CD4-positive, alpha-beta T cell (primary cell): ENCODE measurements around the gene LSG1. TPM values are rescaled to one million over a fixed set of nuclear protein-coding genes. Genes with fewer than 3 reads are reported as not detected.

Experiments used
- ATAC-seq: fragments of 200-7000 bp; cut with Tn5 transposase; one replicate; pipeline ENCODE4 v1.10.0; 2022; ENCODE audit warnings: mild to moderate bottlenecking; ENCODE audit not compliant: poor library complexity
- CTCF ChIA-PET: fragments of 350-600 bp; sonication (Branson Sonifier 250); formaldehyde crosslinking; loops from one replicate; lab custom pipeline; 2021; ENCODE audit warnings: antibody characterized with exemption, inconsistent platforms; lab: Charles Lee
- POLR2A ChIA-PET: fragments of 350-600 bp; sonication (Branson Sonifier 250); formaldehyde crosslinking; loops from one replicate; lab custom pipeline; 2021; ENCODE audit warnings: antibody characterized with exemption, inconsistent platforms; lab: Charles Lee
- DNase-seq, 14 experiments: peaks; one replicate each; pipeline ENCODE4 v3.0.0-alpha.2; 2013 to 2020; ENCODE audit warnings: mixed read lengths in 2 of 14
- H3K27ac ChIP-seq, 2 donors: one replicate each; pipeline versions ENCODE4 v1.5.1 to v1.7.0; 2013; ENCODE audit warnings: low read length in 2 of 2, low read depth in 1 of 2, mild to moderate bottlenecking in 1 of 2
- H3K27me3 ChIP-seq, 2 experiments: 1 replicate in 1 of 2; 2 replicates in 1 of 2; pipeline versions ENCODE4 v1.6.1 to v1.7.0; 2013; ENCODE audit warnings: low read length in 2 of 2, control low read depth in 1 of 2, mild to moderate bottlenecking in 1 of 2, moderate library complexity in 1 of 2; ENCODE audit not compliant: insufficient read depth in 2 of 2, control insufficient read depth in 1 of 2
- H3K36me3 ChIP-seq: one replicate; pipeline ENCODE4 v1.6.1; 2013; ENCODE audit warnings: low read length, control low read depth; ENCODE audit not compliant: insufficient read depth
- H3K4me1 ChIP-seq: one replicate; pipeline ENCODE4 v1.6.1; 2013; ENCODE audit warnings: low read length, control low read depth; ENCODE audit not compliant: insufficient read depth
- H3K4me3 ChIP-seq: one replicate; pipeline ENCODE4 v1.5.1; 2013; ENCODE audit warnings: mild to moderate bottlenecking, low read length, moderate library complexity
- H3K9me3 ChIP-seq, 2 experiments: 1 replicate in 1 of 2; 2 replicates in 1 of 2; pipeline versions ENCODE4 v1.6.1 to v1.7.0; 2013; ENCODE audit warnings: low read length in 2 of 2, mild to moderate bottlenecking in 2 of 2, control low read depth in 1 of 2, moderate library complexity in 1 of 2; ENCODE audit not compliant: control insufficient read depth in 1 of 2, insufficient read depth in 1 of 2
- H3K27ac Mint-ChIP-seq: one replicate; pipeline ENCODE4 v1.8.0; 2020; ENCODE audit warnings: mixed read lengths
- H3K27me3 Mint-ChIP-seq: one replicate; pipeline ENCODE4 v1.8.0; 2021; ENCODE audit warnings: mixed read lengths
- H3K36me3 Mint-ChIP-seq: one replicate; pipeline ENCODE4 v1.8.0; 2021; ENCODE audit warnings: low read depth, mixed read lengths
- H3K4me1 Mint-ChIP-seq: one replicate; pipeline ENCODE4 v1.8.0; 2021; ENCODE audit warnings: low read depth, mixed read lengths
- H3K4me3 Mint-ChIP-seq: one replicate; pipeline ENCODE4 v1.8.0; 2020; ENCODE audit warnings: mild to moderate bottlenecking, mixed read lengths
- H3K9me3 Mint-ChIP-seq: one replicate; pipeline ENCODE4 v1.8.0; 2020; ENCODE audit warnings: mixed read lengths
- intact Hi-C, 2 experiments: fragments of 100-400 bp; cut with DNase I in 1 of 2; cut with micrococcal nuclease in 1 of 2; formaldehyde crosslinking; loops; one replicate each; pipeline versions ENCODE4 v1.15.1 to v1.9.0; 2023 to 2025; cut with DNase I, micrococcal nuclease
- total RNA-seq, 174 experiments: library from RNA in 2 of 174; stranded (reverse) in 2 of 174; gene quantifications; one replicate each; pipeline ENCODE4 v1.2.3 and lab custom pipeline; 2021 to 2026
- TF ChIP-seq, protein P1 (sequence below): fragments of 200-600 bp; IDR thresholded peaks from one replicate; pipeline ENCODE4 v1.8.0; 2022; ENCODE audit warnings: antibody characterized with exemption, mild to moderate bottlenecking

LSG1 gene
- total RNA-seq, 2 experiments from 2014 or later = 37.9 to 44.6 TPM

DNA sequence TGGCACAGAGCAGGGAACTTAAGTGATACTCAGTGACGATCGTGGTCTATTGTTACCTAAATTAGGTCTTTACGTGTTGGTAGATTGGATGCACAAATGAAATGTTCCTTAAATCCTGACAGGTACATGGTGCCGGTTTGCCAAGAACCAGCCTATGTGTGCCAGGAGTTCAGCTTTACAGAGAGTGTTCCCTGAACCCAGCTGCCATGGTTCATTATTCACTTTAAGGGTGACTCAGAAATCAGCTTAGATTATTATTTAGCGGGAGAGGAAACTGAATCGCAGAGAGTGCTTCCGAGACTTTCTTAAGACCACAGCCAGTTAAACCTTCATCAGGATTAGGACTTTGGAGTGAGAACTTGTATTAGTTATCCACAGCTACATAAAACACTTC lies 35.2 kb upstream of the LSG1 start:
- ATAC-seq (no peak), DNase-seq (no peak)
- Histone ChIP-seq H3K9me3 (peaks cover 0 to 5% of the 10 kb centered on the region in 2 experiments), H3K27ac (no peak overlapping the region), H3K36me3 (no peaks in the 10 kb centered on the region), H3K4me1 (no peaks in the 10 kb centered on the region), H3K27me3 (no peaks in the 10 kb centered on the region), H3K4me3 (no peak overlapping the region)
- Mint-ChIP-seq H3K27me3 (no peaks in the 10 kb centered on the region), H3K27ac (no peak overlapping the region), H3K36me3 (no peaks in the 10 kb centered on the region), H3K4me1 (no peaks in the 10 kb centered on the region), H3K4me3 (no peak overlapping the region), H3K9me3 (no peaks in the 10 kb centered on the region)
- TF ChIP-seq, protein P1, sequence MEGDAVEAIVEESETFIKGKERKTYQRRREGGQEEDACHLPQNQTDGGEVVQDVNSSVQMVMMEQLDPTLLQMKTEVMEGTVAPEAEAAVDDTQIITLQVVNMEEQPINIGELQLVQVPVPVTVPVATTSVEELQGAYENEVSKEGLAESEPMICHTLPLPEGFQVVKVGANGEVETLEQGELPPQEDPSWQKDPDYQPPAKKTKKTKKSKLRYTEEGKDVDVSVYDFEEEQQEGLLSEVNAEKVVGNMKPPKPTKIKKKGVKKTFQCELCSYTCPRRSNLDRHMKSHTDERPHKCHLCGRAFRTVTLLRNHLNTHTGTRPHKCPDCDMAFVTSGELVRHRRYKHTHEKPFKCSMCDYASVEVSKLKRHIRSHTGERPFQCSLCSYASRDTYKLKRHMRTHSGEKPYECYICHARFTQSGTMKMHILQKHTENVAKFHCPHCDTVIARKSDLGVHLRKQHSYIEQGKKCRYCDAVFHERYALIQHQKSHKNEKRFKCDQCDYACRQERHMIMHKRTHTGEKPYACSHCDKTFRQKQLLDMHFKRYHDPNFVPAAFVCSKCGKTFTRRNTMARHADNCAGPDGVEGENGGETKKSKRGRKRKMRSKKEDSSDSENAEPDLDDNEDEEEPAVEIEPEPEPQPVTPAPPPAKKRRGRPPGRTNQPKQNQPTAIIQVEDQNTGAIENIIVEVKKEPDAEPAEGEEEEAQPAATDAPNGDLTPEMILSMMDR = no peak
- CTCF ChIA-PET = no interaction called here
- intact Hi-C loops = no loop called here
- POLR2A ChIA-PET = no interaction called here

DNA sequence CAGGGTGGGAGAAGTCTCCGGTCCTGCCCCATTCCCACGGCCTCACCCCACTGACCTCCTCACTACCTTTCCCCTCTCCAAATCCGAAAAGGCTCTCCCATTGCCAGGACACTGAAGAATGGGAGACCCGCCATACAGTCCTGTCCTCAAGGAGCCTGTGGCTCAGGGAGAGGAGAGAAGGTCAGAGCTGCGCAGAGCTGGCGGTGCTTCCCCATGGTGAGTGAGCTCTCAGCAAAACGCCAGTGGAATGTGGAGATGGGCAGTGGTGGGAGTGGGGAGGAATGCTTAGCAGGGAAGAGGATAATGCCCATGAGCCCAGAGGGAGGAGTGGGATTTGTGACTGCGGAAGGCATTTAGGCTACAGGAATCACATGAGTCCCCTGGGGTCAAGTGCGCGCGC lies 33.8 kb upstream of the LSG1 start:
- CTCF ChIA-PET = no interaction called here
- TF ChIP-seq, protein P1 = no peak
- Histone ChIP-seq H3K27ac (no peak overlapping the region), H3K9me3 (peaks cover 0 to 5% of the 10 kb centered on the region in 2 experiments), H3K4me1 (no peaks in the 10 kb centered on the region), H3K36me3 (no peaks in the 10 kb centered on the region), H3K27me3 (no peaks in the 10 kb centered on the region), H3K4me3 (no peak overlapping the region)
- H3K36me3 Mint-ChIP-seq = no peaks in the 10 kb centered on the region
- no peak overlapping the region for H3K4me3 Mint-ChIP-seq
- DNase-seq (no peak), ATAC-seq (no peak)
- no peaks in the 10 kb centered on the region for H3K27me3 Mint-ChIP-seq
- intact Hi-C loops = no loop called here
- H3K9me3 Mint-ChIP-seq = no peaks in the 10 kb centered on the region
- H3K4me1 Mint-ChIP-seq = no peaks in the 10 kb centered on the region
- no peak overlapping the region for H3K27ac Mint-ChIP-seq
- POLR2A ChIA-PET = no interaction called here

DNA sequence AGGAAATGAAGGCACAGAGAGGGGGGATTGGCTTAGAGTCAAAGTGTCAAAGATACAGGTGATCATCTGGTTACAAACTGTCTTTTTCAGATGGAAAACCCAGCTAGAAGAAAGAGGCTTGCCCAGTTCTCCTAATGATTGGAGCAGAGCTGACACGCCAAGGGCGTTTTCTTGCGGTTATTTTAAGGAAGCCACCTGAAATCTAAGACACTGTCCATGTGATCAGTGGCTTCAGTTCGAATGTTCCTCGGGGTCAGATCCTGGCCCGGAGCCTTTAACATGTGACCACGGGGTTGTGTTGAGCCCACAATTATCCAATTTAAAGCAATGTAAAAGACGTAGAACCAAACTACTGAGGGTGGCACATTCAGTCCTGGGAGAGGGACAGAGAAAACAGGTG lies 33.2 kb upstream of the LSG1 start:
- Histone ChIP-seq H3K27ac (no peak overlapping the region), H3K27me3 (no peaks in the 10 kb centered on the region), H3K4me3 (no peak overlapping the region), H3K36me3 (no peaks in the 10 kb centered on the region), H3K9me3 (peaks cover 0 to 5% of the 10 kb centered on the region in 2 experiments), H3K4me1 (no peaks in the 10 kb centered on the region)
- ATAC-seq = no peak
- no peak overlapping the region for H3K27ac Mint-ChIP-seq
- no peaks in the 10 kb centered on the region for H3K9me3 Mint-ChIP-seq
- H3K4me3 Mint-ChIP-seq = no peak overlapping the region
- no peaks in the 10 kb centered on the region for H3K27me3 Mint-ChIP-seq
- ChIA-PET CTCF (no interaction called here), POLR2A (no interaction called here)
- DNase-seq = no peak
- intact Hi-C loops = no loop called here
- no peaks in the 10 kb centered on the region for H3K36me3 Mint-ChIP-seq
- H3K4me1 Mint-ChIP-seq = no peaks in the 10 kb centered on the region
- TF ChIP-seq, protein P1 = no peak
